Common myeloid progenitor, CD34-positive (primary cell): Measurements from ENCODE around the gene S100A10.

Experiments used
- CTCF ChIA-PET: fragments of 350-600 bp; sonication (Branson Sonifier 250); formaldehyde crosslinking; loops from one replicate; lab custom pipeline; 2021; ENCODE audit warnings: antibody characterized with exemption; lab: Charles Lee
- POLR2A ChIA-PET: fragments of 350-600 bp; sonication (Branson Sonifier 250); formaldehyde crosslinking; loops from one replicate; lab custom pipeline; 2021; ENCODE audit warnings: antibody characterized with exemption; lab: Charles Lee
- DNase-seq, 3 donors: peaks; one replicate each; pipeline versions ENCODE4 v3.0.0 to v3.0.0-alpha.2; 2013
- H3K27ac ChIP-seq, 2 experiments: 1 replicate in 1 of 2; 2 replicates in 1 of 2; pipeline ENCODE4 v1.7.0; 2013; ENCODE audit warnings: inconsistent platforms in 2 of 2, low read length in 2 of 2, mild to moderate bottlenecking in 2 of 2, low read depth in 1 of 2, moderate library complexity in 1 of 2; ENCODE audit not compliant: severe bottlenecking in 2 of 2, insufficient read depth in 1 of 2, poor library complexity in 1 of 2
- H3K27me3 ChIP-seq, 5 experiments: replicated peaks in 2 of 5; 1 replicate in 3 of 5; 2 replicates in 2 of 5; pipeline versions ENCODE4 v1.6.1 to v1.7.0; 2013; ENCODE audit warnings: low read length in 4 of 5, mild to moderate bottlenecking in 2 of 5, moderate library complexity in 2 of 5, inconsistent platforms in 1 of 5; ENCODE audit not compliant: insufficient read depth in 5 of 5, control insufficient read depth in 4 of 5
- H3K36me3 ChIP-seq, 4 experiments: 1 replicate in 2 of 4; 2 replicates in 2 of 4; pipeline versions ENCODE4 v1.6.1 to v1.7.0; 2013; ENCODE audit warnings: low read length in 3 of 4, control low read depth in 1 of 4, mild to moderate bottlenecking in 1 of 4; ENCODE audit not compliant: control insufficient read depth in 4 of 4, insufficient read depth in 4 of 4
- H3K4me1 ChIP-seq, 4 experiments: 1 replicate in 3 of 4; 2 replicates in 1 of 4; pipeline versions ENCODE4 v1.6.1 to v1.7.1; 2013; ENCODE audit warnings: low read length in 3 of 4, mild to moderate bottlenecking in 3 of 4, control low read depth in 1 of 4, inconsistent platforms in 1 of 4, moderate library complexity in 1 of 4; ENCODE audit not compliant: control insufficient read depth in 4 of 4, insufficient read depth in 4 of 4; ENCODE audit errors: control extremely low read depth in 1 of 4
- H3K4me3 ChIP-seq, 7 experiments: 1 replicate in 4 of 7; 2 replicates in 3 of 7; pipeline versions ENCODE4 v1.5.1 to v1.7.0; 2013; ENCODE audit warnings: mild to moderate bottlenecking in 7 of 7, low read length in 6 of 7, moderate library complexity in 6 of 7, inconsistent platforms in 2 of 7, low read depth in 2 of 7, control low read depth in 1 of 7; ENCODE audit not compliant: insufficient read depth in 4 of 7, control insufficient read depth in 1 of 7; ENCODE audit errors: extremely low read depth in 1 of 7
- H3K9me3 ChIP-seq, 5 experiments: 1 replicate in 4 of 5; 2 replicates in 1 of 5; pipeline versions ENCODE4 v1.6.1 to v1.7.1; 2013; ENCODE audit warnings: low read length in 4 of 5, mild to moderate bottlenecking in 2 of 5, inconsistent platforms in 1 of 5, low read depth in 1 of 5, moderate library complexity in 1 of 5; ENCODE audit not compliant: control insufficient read depth in 4 of 5, insufficient read depth in 2 of 5; ENCODE audit errors: control extremely low read depth in 1 of 5
- WGBS: methylation state at CpG from one replicate; pipeline ENCODE4 v1.1.5; 2013; ENCODE audit not compliant: insufficient coverage; 5-methylcytosine and 5-hydroxymethylcytosine counted together

S100A10 gene

DNA sequence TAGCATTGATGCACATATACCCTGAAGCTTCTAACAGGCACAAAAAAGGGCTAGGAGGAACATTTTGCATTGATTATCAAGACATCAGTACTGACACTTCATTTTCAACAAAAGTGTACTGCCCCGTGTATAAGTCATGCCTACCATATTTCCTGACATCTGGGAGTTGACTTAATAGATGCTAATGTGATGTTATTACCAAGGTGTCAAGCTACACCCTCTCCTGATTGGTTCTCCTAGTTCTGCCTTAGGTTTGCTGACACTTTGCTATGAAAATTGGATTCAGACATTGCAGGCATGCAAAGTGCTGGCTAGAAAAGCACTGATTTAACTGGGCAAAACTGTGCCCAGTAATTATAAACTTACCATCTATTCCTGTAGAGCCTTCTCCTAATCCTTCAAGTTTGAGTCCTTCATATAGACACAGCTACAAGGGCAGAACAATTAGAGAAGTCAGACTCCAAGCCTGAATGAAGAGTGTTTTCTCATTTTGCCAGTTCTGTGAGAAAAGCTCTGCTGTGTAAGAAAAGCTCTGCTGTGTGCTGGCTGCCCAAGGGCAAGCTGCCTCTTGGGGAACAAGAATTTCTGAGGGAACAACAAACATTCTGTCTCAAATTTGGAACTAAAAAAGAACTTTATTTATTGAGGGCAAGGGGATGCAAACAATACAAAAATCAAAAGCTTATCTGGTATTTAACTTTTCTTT lies 11.2 kb downstream of the S100A10 start:
- H3K4me1 ChIP-seq, result peaks cover 5 to 21% (median 15%) of the 10 kb centered on the region in 4 experiments
- no peak overlapping the region for H3K27ac ChIP-seq
- WGBS, result no CpG with 5 or more reads among the region's 1 CpG
- H3K27me3 ChIP-seq, result peaks cover 0 to 15% (median 0%) of the 10 kb centered on the region in 5 experiments
- no peaks in the 10 kb centered on the region for H3K9me3 ChIP-seq
- no peak for DNase-seq
- CTCF ChIA-PET, result interaction anchor here (1.0 to 17.5 kb wide), 7 partner anchors 12 to 83 kb away, joined by 3 to 141 read pairs (median 7); partner anchors contain the start of gene S100A10
- POLR2A ChIA-PET, result no interaction called here
- peaks cover 0 to 50% (median 3%) of the 10 kb centered on the region in 4 experiments for H3K36me3 ChIP-seq
- no peak overlapping the region for H3K4me3 ChIP-seq

DNA sequence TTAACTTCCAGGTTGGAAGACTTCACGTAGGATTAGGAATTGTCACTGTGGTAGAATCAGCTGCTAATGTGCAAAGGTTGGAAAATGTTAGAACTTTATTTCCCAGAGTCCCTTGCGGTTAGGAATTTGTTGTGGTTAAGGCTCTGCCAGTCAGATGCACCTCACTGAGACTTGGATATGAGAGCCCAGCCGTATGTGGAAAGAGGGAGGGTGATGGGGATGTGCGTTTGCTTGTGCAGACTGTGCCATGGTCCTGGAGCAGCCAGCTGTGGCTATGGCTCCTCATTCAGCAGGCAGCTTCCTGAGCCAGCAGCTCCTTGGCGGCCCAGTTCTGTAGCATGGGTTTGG lies 12.5 kb downstream of the S100A10 start:
- ChIA-PET POLR2A (no interaction called here), CTCF (interaction anchor here (1.2 to 17.5 kb wide), 5 partner anchors 10 to 81 kb away, joined by 3 to 141 read pairs (median 27); partner anchors contain the start of gene S100A10)
- Histone ChIP-seq H3K4me3 (no peak overlapping the region), H3K4me1 (peaks cover 5 to 21% (median 15%) of the 10 kb centered on the region in 4 experiments), H3K36me3 (peaks cover 0 to 50% (median 3%) of the 10 kb centered on the region in 4 experiments), H3K27ac (no peak overlapping the region), H3K9me3 (no peaks in the 10 kb centered on the region), H3K27me3 (peaks cover 0 to 19% (median 0%) of the 10 kb centered on the region in 5 experiments)
- DNase-seq, result no peak
- 97% methylated on average over 4 of the region's 5 CpGs for WGBS

- Histone ChIP-seq H3K36me3 (peaks cover 0 to 44% (median 3%) of the 10 kb centered on the region in 4 experiments), H3K4me3 (no peak overlapping the region), H3K27ac (no peak overlapping the region), H3K9me3 (no peaks in the 10 kb centered on the region), H3K4me1 (peaks cover 5 to 21% (median 15%) of the 10 kb centered on the region in 4 experiments), H3K27me3 (peaks cover 0 to 19% (median 0%) of the 10 kb centered on the region in 5 experiments)
- no peak for DNase-seq
- ChIA-PET POLR2A (no interaction called here), CTCF (interaction anchor here (0.8 to 17.5 kb wide), 5 partner anchors 10 to 63 kb away, joined by 3 to 141 read pairs (median 27); partner anchors contain the start of gene S100A10)
- WGBS, result 92% methylated on average over 5 of the region's 5 CpGs
Measured at GRCh38 chr1:151980287-151981177, 13.1 kb downstream of the S100A10 start.

GRCh38 chr1:151978922-151979321 lies 14.7 kb downstream of the S100A10 start:
- no CpG with 5 or more reads among the region's 5 CpGs for WGBS
- no peaks in the 10 kb centered on the region for H3K9me3 ChIP-seq
- DNase-seq, result no peak
- peaks cover 0 to 19% (median 2%) of the 10 kb centered on the region in 5 experiments for H3K27me3 ChIP-seq
- H3K4me3 ChIP-seq, result no peak overlapping the region
- ChIA-PET CTCF (interaction anchor here (0.8 to 17.5 kb wide), 4 partner anchors 8 to 22 kb away, joined by 3 to 141 read pairs (median 54); no protein-coding TSS in a partner anchor), POLR2A (no interaction called here)
- H3K36me3 ChIP-seq, result peaks cover 0 to 32% (median 0%) of the 10 kb centered on the region in 4 experiments
- H3K27ac ChIP-seq, result no peak overlapping the region
- H3K4me1 ChIP-seq, result peaks cover 1 to 5% (median 2%) of the 10 kb centered on the region in 4 experiments

GRCh38 chr1:151977662-151978230 lies 15.9 kb downstream of the S100A10 start:
- Histone ChIP-seq H3K4me3 (no peak overlapping the region), H3K36me3 (peaks cover 0 to 21% (median 0%) of the 10 kb centered on the region in 4 experiments), H3K9me3 (no peaks in the 10 kb centered on the region), H3K27ac (no peak overlapping the region), H3K4me1 (peaks cover 0 to 7% (median 3%) of the 10 kb centered on the region in 4 experiments), H3K27me3 (peaks cover 0 to 15% (median 2%) of the 10 kb centered on the region in 5 experiments)
- no peak for DNase-seq
- 92% methylated on average over 5 of the region's 5 CpGs for WGBS
- CTCF ChIA-PET, result interaction anchor here (1.6 to 17.5 kb wide), 3 partner anchors 9 to 24 kb away, joined by 3 to 141 read pairs (median 104); no protein-coding TSS in a partner anchor
- POLR2A ChIA-PET, result no interaction called here

GRCh38 chr1:151976858-151977257 lies 16.8 kb downstream of the S100A10 start:
- H3K27ac ChIP-seq, result no peak overlapping the region
- H3K36me3 ChIP-seq, result peaks cover 0 to 13% (median 0%) of the 10 kb centered on the region in 4 experiments
- H3K9me3 ChIP-seq, result no peaks in the 10 kb centered on the region
- WGBS, result no CpG with 5 or more reads among the region's 3 CpGs
- peaks cover 0 to 15% (median 2%) of the 10 kb centered on the region in 5 experiments for H3K27me3 ChIP-seq
- CTCF ChIA-PET, result interaction anchor here (1.6 to 17.5 kb wide), 6 partner anchors 9 to 43 kb away, joined by 3 to 141 read pairs (median 8); no protein-coding TSS in a partner anchor
- no peak for DNase-seq
- peaks cover 0 to 12% (median 7%) of the 10 kb centered on the region in 4 experiments for H3K4me1 ChIP-seq
- H3K4me3 ChIP-seq, result no peak overlapping the region
- POLR2A ChIA-PET, result no interaction called here
